HK-2 (cell line): Measurements from ENCODE around the gene KCNQ1.
A peak's percentile ranks its signal among the peaks of the same experiment; 100 is the strongest.

ENCODE experiments used
- DNase-seq: peaks from one replicate; pipeline ENCODE4 v3.0.0-alpha.2; 2018; ENCODE audit not compliant: unreplicated experiment

Gene KCNQ1

GRCh38 chr11:2521733-2522630 lies 77.2 kb downstream of the KCNQ1 start:
- DNase-seq, result no peak

DNA sequence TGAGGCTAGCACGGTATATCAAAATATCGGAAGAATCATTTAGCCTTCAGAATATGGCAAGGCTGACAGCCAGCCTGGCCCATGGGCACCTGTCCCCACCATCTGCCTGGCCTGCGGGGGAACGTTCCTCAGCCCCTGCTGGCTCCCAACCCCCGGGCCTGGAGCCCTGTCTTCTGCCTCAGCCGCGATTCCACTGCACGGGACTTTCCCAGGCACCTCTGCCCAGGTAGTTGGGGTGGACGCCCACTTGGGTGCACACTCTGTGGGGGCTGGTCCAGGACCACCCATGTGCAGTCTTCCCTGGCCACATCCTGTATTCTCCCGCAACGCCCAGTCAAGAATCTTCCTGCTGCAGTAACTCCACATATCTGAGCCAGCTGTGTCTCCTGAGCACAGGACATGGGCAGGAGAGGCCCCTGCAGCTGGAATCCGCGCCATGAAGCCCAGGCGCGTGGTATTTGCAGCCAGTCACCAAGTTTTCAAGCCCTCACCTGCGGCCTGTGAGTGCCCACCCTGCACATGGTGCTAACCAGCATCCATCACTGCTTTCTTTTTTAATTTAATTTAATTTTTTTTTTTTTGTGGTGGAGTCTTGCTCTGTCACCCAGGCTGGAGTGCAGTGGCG lies 77.9 kb downstream of the KCNQ1 start:
- no peak for DNase-seq

- no peak for DNase-seq
Measured at GRCh38 chr11:2523821-2524391, 79.1 kb downstream of the KCNQ1 start.

- DNase-seq, result no peak
Measured at GRCh38 chr11:2524446-2525165, 79.8 kb downstream of the KCNQ1 start.

GRCh38 chr11:2525166-2525861 lies 80.5 kb downstream of the KCNQ1 start:
- no peak for DNase-seq

DNA sequence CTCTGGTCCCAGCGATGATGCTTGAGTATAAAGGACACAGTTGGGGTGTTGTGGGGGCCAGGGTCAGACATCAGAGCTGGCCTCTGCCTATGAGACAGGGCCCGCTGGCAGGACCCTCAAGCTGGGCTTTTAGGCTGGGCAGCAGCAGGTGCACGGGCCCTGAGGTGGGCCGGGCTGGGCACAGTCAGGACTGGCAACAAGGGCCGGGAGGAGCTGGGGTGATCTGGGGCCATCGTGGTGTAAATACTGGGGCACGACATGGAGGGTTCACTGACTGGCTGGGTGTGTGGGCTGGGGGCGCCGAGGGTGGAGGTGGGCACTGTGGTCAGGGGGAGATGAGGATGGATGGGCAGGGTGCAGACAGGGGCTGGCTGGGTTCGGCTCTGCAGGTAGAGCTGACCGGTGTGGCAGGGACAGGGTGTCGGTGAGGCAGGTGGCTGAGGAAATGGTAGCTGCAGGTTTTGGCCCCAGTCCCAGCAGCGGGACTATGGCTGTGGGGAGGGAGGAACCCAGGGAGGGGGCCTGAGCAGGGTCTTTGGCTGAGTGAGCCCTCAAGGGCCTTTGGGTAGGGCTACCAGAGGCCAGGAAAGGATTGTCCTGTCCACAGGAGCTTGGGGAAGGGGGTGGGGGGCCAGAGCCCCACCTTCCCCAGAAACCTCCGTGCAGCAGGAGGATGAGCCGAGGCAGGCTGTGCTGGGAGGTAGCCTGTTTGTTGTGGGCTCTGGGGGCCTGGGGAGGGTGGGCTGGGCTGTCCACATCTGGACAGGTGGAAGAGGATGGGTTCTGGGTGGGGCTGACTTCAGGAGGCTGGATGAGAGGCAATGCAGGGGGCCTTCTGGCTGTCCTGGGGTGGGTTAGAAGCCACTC lies 81.4 kb downstream of the KCNQ1 start:
- no peak for DNase-seq

GRCh38 chr11:2526808-2527381 lies 82.1 kb downstream of the KCNQ1 start:
- DNase-seq, result no peak

- DNase-seq, result no peak
Measured at GRCh38 chr11:2527621-2528291, 82.9 kb downstream of the KCNQ1 start.

DNA sequence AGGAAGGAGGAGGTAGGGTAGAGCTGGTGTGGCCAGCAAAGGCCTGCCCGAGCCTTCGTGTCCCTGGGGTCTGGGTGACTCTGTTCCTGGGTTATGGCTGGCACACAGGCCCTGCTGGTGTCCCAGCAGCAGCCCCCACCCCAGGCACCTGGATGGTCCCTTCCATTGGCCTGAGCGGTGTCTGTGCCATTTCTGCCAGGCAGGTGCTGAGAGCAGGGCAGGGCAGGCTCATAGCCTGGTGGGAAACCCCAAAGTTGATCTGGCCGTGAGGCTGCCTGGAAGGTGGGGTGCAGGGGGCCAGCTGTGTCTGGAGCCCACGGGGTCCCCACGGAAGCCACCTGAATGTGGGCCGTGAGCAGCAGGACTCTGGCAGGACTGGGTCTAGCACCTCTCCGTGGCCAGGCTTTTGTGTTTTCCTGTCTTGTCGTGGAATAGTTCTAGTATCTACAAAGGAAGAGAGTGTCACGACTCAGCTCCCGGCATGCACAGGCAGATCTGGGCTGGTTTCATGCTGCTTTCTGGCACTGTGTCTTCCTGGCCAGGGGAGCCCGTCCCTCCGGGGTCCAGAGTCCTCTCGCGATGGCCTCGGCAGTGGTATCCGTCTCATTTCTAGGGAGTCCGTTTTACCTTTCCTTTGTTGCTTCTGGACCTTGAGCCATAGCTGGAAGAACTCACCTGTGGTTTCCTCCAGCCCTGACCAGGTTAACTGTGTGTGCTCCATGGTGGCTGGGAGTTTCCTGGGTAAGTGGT lies 83.7 kb downstream of the KCNQ1 start:
- no peak for DNase-seq

- DNase-seq, result no peak
Measured at GRCh38 chr11:2529173-2529572, 84.4 kb downstream of the KCNQ1 start.

GRCh38 chr11:2529636-2530035 lies 84.8 kb downstream of the KCNQ1 start:
- DNase-seq, result no peak

GRCh38 chr11:2530131-2530854 lies 85.5 kb downstream of the KCNQ1 start:
- no peak for DNase-seq

DNA sequence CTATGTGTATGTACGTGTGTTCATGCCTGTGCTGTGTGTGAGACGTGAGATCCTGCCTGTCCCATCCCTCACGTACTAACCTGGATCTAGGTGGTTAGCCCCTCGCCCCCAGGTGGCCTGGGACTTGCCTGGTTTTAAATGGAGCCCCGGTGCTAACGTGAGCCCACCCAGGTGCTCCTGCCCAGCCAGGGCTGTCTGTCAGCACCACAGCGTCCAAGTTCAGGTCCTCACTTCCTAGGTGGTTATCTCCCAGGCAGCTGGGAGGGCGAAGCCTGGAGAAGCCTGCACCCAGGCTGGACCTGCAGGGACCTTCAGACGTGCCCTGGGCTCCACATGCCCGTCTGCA lies 86.0 kb downstream of the KCNQ1 start:
- no peak for DNase-seq

DNA sequence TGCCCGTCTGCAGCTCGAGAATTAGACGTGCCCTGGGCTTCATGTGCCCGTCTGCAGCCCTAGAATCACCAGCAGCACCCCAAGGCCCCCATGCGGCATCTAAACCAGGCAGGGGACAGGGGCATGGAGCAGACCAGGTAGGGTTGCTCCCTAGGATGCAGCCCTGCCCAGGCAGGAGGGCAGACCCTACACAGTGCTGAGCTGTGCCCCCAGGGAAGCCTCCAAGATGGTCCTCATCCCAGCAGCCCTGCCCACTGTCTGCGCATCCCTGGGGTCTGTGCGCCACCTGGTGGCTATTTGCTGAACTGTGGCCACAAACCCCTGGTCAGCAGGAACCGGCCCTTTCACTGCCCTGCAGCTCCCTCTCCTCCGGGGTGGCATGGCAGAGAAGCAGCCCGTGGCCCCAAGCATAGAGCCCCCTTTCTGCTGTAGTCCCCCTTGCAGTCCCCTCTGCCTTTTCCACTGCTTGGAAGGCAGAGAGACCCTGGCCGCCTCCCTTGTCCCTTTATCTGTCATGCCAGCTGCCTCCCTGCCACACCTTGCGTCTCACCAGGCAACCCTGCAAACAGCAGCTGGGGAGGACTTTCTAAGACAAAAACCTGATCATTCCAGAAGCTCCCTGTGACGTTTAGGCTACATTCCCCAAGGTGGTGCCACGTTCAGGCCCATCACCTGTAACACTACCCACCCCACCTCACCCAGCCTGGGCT lies 86.6 kb downstream of the KCNQ1 start:
- DNase-seq, result peak; percentile 73

- no peak for DNase-seq
Measured at GRCh38 chr11:2531987-2532703, 87.3 kb downstream of the KCNQ1 start.

DNA sequence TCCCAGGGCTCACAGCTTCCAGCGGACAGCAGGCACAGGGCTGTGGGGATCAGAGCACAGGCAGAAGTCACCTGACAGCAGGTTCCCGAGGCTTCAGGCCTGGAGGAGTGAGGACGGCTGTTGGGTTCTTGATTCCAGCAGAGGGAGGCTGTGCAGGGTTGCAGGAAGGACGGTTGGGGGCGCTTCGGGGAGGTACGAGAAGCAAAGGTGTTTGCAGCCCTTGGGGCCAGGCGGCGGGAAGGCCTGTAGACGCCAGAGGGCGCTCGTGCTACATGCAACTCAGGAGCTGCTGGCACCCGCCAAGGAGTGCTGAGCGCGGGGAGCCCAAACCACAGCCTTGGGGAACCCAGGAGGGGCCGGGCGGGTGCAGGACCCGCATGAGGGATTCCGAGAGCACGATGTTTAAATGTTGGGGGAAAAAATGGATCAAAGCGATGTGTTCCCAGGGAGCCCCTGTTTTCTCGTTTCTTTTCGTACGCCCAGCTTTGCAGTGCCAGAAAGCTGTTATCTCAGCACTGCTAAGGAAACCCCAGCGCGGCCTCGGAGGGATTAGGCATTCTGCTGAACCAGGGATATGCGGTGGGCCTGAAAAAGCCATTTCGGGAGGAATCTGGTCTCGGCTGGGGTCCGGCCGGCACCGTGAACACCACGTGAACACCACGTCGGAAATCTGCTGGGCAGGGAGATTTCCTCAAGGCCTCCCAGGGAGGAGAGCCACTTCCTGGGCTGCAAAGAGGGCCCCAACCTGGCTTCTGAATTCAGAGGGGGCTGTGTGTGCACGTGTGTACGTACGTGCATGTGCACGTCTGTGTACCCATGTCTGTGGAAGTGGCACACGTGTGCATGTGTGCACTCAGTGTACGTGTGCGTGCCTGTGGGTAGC lies 88.1 kb downstream of the KCNQ1 start:
- DNase-seq, result peak; percentile 92
